H9 (cell line): Measurements from ENCODE around the gene MEI4. TPM values are rescaled to one million over a fixed set of nuclear protein-coding genes. Genes with fewer than 3 reads are reported as not detected.

Experiments
- DNase-seq: peaks from one replicate; pipeline ENCODE4 v3.0.0-alpha.2; 2017
- H2AFZ ChIP-seq: one replicate; pipeline ENCODE4 v1.6.1; 2013; ENCODE audit warnings: mild to moderate bottlenecking, low read length, control low read depth, moderate library complexity
- H2AK5ac ChIP-seq: 2 replicates; pipeline ENCODE4 v1.6.1; 2013; ENCODE audit warnings: low read length, control low read depth, mixed read lengths; ENCODE audit not compliant: insufficient read length
- H2BK120ac ChIP-seq: one replicate; pipeline ENCODE4 v1.6.1; 2013; ENCODE audit warnings: low read depth, mild to moderate bottlenecking, low read length, control low read depth, inconsistent platforms; ENCODE audit not compliant: poor library complexity, severe bottlenecking
- H2BK12ac ChIP-seq: 2 replicates; pipeline ENCODE4 v1.6.1; 2013; ENCODE audit warnings: low read length, control low read depth, mixed read lengths, low read depth; ENCODE audit not compliant: insufficient read length
- H2BK15ac ChIP-seq: 2 replicates; pipeline ENCODE4 v1.6.1; 2013; ENCODE audit warnings: low read depth, low read length, control low read depth
- H2BK20ac ChIP-seq: one replicate; pipeline ENCODE4 v1.6.1; 2013; ENCODE audit warnings: low read depth, mild to moderate bottlenecking, low read length, control low read depth, inconsistent platforms; ENCODE audit not compliant: poor library complexity, severe bottlenecking
- H2BK5ac ChIP-seq: 2 replicates; pipeline ENCODE4 v1.6.1; 2013; ENCODE audit warnings: low read length, control low read depth, mixed read lengths; ENCODE audit not compliant: insufficient read length
- H3K14ac ChIP-seq: 2 replicates; pipeline ENCODE4 v1.6.1; 2013; ENCODE audit warnings: low read length, control low read depth; ENCODE audit not compliant: insufficient read depth
- H3K18ac ChIP-seq: 2 replicates; pipeline ENCODE4 v1.6.1; 2013; ENCODE audit warnings: low read depth, mild to moderate bottlenecking, mixed read lengths, low read length, control low read depth; ENCODE audit not compliant: insufficient read length
- H3K23ac ChIP-seq: 2 replicates; pipeline ENCODE4 v1.6.1; 2013; ENCODE audit warnings: low read length, control low read depth, mixed read lengths, low read depth; ENCODE audit not compliant: insufficient read length
- H3K23me2 ChIP-seq: 2 replicates; pipeline ENCODE4 v1.6.1; 2013; ENCODE audit warnings: low read depth, mild to moderate bottlenecking, mixed read lengths, low read length, control low read depth; ENCODE audit not compliant: insufficient read length, poor library complexity, severe bottlenecking
- H3K27ac ChIP-seq: 2 replicates; pipeline ENCODE4 v1.5.1; 2013; ENCODE audit warnings: low read length, control low read depth, mixed read lengths, low read depth; ENCODE audit not compliant: insufficient read length
- H3K27me3 ChIP-seq: 2 replicates; pipeline ENCODE4 v1.6.1; 2013; ENCODE audit warnings: low read length, control low read depth, inconsistent platforms; ENCODE audit not compliant: insufficient read depth
- H3K4ac ChIP-seq: 2 replicates; pipeline ENCODE4 v1.6.1; 2013; ENCODE audit warnings: low read depth, mild to moderate bottlenecking, control low read depth, inconsistent platforms, low read length, moderate library complexity
- H3K4me1 ChIP-seq: 2 replicates; pipeline ENCODE4 v1.6.1; 2013; ENCODE audit warnings: low read length, control low read depth, inconsistent platforms; ENCODE audit not compliant: insufficient read depth
- H3K4me2 ChIP-seq: 2 replicates; pipeline ENCODE4 v1.6.1; 2013; ENCODE audit warnings: low read length, control low read depth, mixed read lengths; ENCODE audit not compliant: insufficient read length, insufficient read depth
- H3K56ac ChIP-seq: 2 replicates; pipeline ENCODE4 v1.6.1; 2013; ENCODE audit warnings: low read depth, mild to moderate bottlenecking, mixed read lengths, low read length, control low read depth; ENCODE audit not compliant: insufficient read length
- H3K79me1 ChIP-seq: 2 replicates; pipeline ENCODE4 v1.6.1; 2013; ENCODE audit warnings: low read depth, mild to moderate bottlenecking, moderate library complexity, low read length, control low read depth, inconsistent platforms; ENCODE audit not compliant: insufficient read depth, poor library complexity, severe bottlenecking
- H3K79me2 ChIP-seq: 2 replicates; pipeline ENCODE4 v1.6.1; 2013; ENCODE audit warnings: low read length, control low read depth, inconsistent platforms; ENCODE audit not compliant: insufficient read depth
- H3K9ac ChIP-seq: 2 replicates; pipeline ENCODE4 v1.6.1; 2013; ENCODE audit warnings: low read length, control low read depth, mixed read lengths; ENCODE audit not compliant: insufficient read length; ENCODE audit errors: extremely low read depth
- H3K9me3 ChIP-seq: one replicate; pipeline ENCODE4 v1.6.1; 2013; ENCODE audit warnings: low read depth, low read length, inconsistent platforms; ENCODE audit not compliant: control insufficient read depth
- H3T11ph ChIP-seq: one replicate; pipeline ENCODE4 v1.6.1; 2013; ENCODE audit warnings: mild to moderate bottlenecking, low read length, control low read depth, inconsistent platforms
- H4K20me1 ChIP-seq: one replicate; pipeline ENCODE4 v1.6.1; 2013; ENCODE audit not compliant: control insufficient read depth, insufficient read length, insufficient read depth
- H4K5ac ChIP-seq: 2 replicates; pipeline ENCODE4 v1.6.1; 2013; ENCODE audit warnings: low read depth, mild to moderate bottlenecking, mixed read lengths, low read length, control low read depth; ENCODE audit not compliant: insufficient read length
- H4K8ac ChIP-seq: replicated peaks from 2 replicates; pipeline ENCODE4 v1.6.1; 2013; ENCODE audit warnings: low read length, control low read depth, mixed read lengths, low read depth; ENCODE audit not compliant: insufficient read length
- H4K91ac ChIP-seq: 2 replicates; pipeline ENCODE4 v1.6.1; 2013; ENCODE audit warnings: low read depth, mild to moderate bottlenecking, moderate library complexity, mixed read lengths, low read length, control low read depth; ENCODE audit not compliant: insufficient read length
- H3K27ac Mint-ChIP-seq, 3 experiments: 2 replicates in 2 of 3; 3 replicates in 1 of 3; pipeline ENCODE4 v1.8.0; 2020 to 2021; ENCODE audit warnings: mixed read lengths in 3 of 3, mild to moderate bottlenecking in 1 of 3, moderate library complexity in 1 of 3
- H3K27me3 Mint-ChIP-seq: 2 replicates; pipeline ENCODE4 v1.8.0; 2021; ENCODE audit warnings: low read depth, mild to moderate bottlenecking, moderate library complexity, mixed read lengths
- H3K36me3 Mint-ChIP-seq, 3 experiments: 2 replicates in 2 of 3; 3 replicates in 1 of 3; pipeline ENCODE4 v1.8.0; 2020 to 2021; ENCODE audit warnings: low read depth in 3 of 3, mixed read lengths in 3 of 3; ENCODE audit not compliant: insufficient read depth in 1 of 3
- H3K4me1 Mint-ChIP-seq, 2 experiments: 2 replicates each; pipeline ENCODE4 v1.8.0; 2020; ENCODE audit warnings: mixed read lengths in 2 of 2
- H3K4me3 Mint-ChIP-seq, 2 experiments: 2 replicates in 1 of 2; 3 replicates in 1 of 2; pipeline ENCODE4 v1.8.0; 2020 to 2021; ENCODE audit warnings: mild to moderate bottlenecking in 2 of 2, mixed read lengths in 2 of 2, moderate library complexity in 1 of 2
- H3K9me3 Mint-ChIP-seq, 2 experiments: 2 replicates in 1 of 2; 3 replicates in 1 of 2; pipeline ENCODE4 v1.8.0; 2020; ENCODE audit warnings: mild to moderate bottlenecking in 2 of 2, mixed read lengths in 2 of 2, moderate library complexity in 1 of 2
- CTCF ChIP-seq: fragments of 200-600 bp; sonication (generic); conservative IDR thresholded peaks from 3 replicates; pipeline ENCODE4 v1.8.0; 2021; ENCODE audit warnings: antibody characterized with exemption, mild to moderate bottlenecking
- WGBS: extraction: QIAGEN DNeasy Blood & Tissue Kit; methylation state at CpG from one replicate; pipeline ENCODE4 v1.1.7; 2013; ENCODE audit warnings: missing lambda C conversion rate, low lambda C conversion rate, mixed read lengths; ENCODE audit not compliant: insufficient read length; ENCODE audit errors: extremely low coverage; 5-methylcytosine and 5-hydroxymethylcytosine counted together
- total RNA-seq: library from RNA; stranded (reverse); gene quantifications from 2 replicates; pipeline ENCODE4 v1.2.1, GENCODE V29; 2021

MEI4 gene
- total RNA-seq, 1 experiment from 2014 or later: 0.55 TPM

GRCh38 chr6:77666846-77667245 lies 14.0 kb downstream of the MEI4 start:
- peaks cover 0 to 3% of the 10 kb centered on the region in 2 experiments; a peak in 2 of 4 replicates for H3K4me1 Mint-ChIP-seq
- no peak overlapping the region for H3T11ph ChIP-seq
- no peaks in the 10 kb centered on the region; the same call in 1 of the 2 replicates for H3K27me3 Mint-ChIP-seq
- no peak overlapping the region for H3K4ac ChIP-seq
- H2BK120ac ChIP-seq: no peak overlapping the region
- H2AFZ ChIP-seq: no peak overlapping the region
- no peak overlapping the region for H2BK5ac ChIP-seq
- H3K27me3 ChIP-seq: no peaks in the 10 kb centered on the region; the same call in 1 of the 2 replicates
- no peak overlapping the region for H3K4me3 Mint-ChIP-seq
- H3K56ac ChIP-seq: no peak overlapping the region
- no peak overlapping the region for H2AK5ac ChIP-seq
- H3K9me3 ChIP-seq: no peaks in the 10 kb centered on the region
- no peak overlapping the region for H3K4me2 ChIP-seq
- no peak overlapping the region for H3K23ac ChIP-seq
- no peak overlapping the region for H2BK20ac ChIP-seq
- H3K14ac ChIP-seq: no peak overlapping the region
- no peak overlapping the region for H2BK15ac ChIP-seq
- no peak for DNase-seq
- WGBS: no CpG with 5 or more reads among the region's 4 CpGs
- no peaks in the 10 kb centered on the region for H3K79me1 ChIP-seq
- no peak overlapping the region for H3K27ac ChIP-seq
- H4K20me1 ChIP-seq: no peaks in the 10 kb centered on the region
- no peaks in the 10 kb centered on the region; a peak in 1 of 7 replicates for H3K36me3 Mint-ChIP-seq
- no peak overlapping the region for H3K9ac ChIP-seq
- no peaks in the 10 kb centered on the region for H3K23me2 ChIP-seq
- TF ChIP-seq CTCF: no peak
- H2BK12ac ChIP-seq: no peak overlapping the region
- no peak overlapping the region for H4K5ac ChIP-seq
- no peaks in the 10 kb centered on the region for H3K79me2 ChIP-seq
- no peak overlapping the region for H4K8ac ChIP-seq
- H3K4me1 ChIP-seq: no peaks in the 10 kb centered on the region
- no peak overlapping the region for H4K91ac ChIP-seq
- no peak overlapping the region for H3K27ac Mint-ChIP-seq
- no peak overlapping the region for H3K18ac ChIP-seq
- H3K9me3 Mint-ChIP-seq: no peaks in the 10 kb centered on the region; a peak in 1 of 5 replicates
